Stimulated activated CD4-positive, alpha-beta T cell treated with anti-CD3 and anti-CD28 coated beads, Interleukin-15, amount 100 ng/mL, for 1 hour (primary cell): Measurements from ENCODE around the gene FAM216A.

Experiments
- DNase-seq, 2 donors: peaks; one replicate each; pipeline ENCODE4 v3.0.0-alpha.2; 2020; ENCODE audit warnings: low read depth in 1 of 2, low spot score in 1 of 2

Gene FAM216A

DNA sequence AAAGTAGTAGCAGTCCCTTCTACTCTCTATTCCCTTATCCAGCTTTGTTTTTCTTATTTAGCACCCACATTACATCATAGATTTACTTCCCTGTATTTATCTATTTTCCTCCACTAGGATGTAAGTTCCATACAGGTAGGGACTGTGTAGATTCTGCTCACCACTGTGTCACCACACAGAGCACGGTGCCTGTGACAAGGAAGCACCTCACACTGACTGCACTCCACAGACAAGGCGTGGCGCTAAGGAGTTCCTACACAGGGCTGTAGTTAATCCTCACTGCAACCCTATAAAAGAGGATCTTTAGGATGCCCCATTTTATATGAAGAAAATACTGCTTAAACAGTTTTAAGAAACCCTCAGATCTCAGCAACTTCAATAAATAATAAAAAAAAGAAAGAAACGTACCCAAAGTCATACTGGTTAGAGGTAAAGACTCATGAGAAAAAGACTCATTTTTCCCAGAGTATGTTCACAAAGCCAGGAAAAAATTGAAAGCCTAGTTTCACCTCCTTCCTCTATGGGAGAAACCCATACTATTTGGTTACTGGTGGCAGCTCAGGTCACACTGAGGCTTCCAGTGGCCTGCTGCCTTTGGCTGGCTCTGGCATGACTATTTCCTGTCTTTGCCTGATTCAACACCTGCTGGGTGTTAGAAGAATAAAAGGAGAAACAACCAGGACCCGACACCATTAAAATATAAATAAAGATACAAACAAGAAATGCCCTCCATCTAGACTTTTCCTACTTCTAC is 70.4 kb downstream of the FAM216A start:
- DNase-seq: no peak
